GM21723 (cell line): Measurements from ENCODE around the gene CBX4.

Experiments
- ATAC-seq: cut with Tn5 transposase; IDR thresholded peaks from one replicate; pipeline ENCODE4 v1.9.1; 2021; ENCODE audit warnings: mild to moderate bottlenecking, moderate library complexity; ENCODE audit not compliant: unreplicated experiment

The CBX4 gene

GRCh38 chr17:79791735-79792161 is 47.5 kb downstream of the CBX4 start:
- ATAC-seq, result no peak

DNA sequence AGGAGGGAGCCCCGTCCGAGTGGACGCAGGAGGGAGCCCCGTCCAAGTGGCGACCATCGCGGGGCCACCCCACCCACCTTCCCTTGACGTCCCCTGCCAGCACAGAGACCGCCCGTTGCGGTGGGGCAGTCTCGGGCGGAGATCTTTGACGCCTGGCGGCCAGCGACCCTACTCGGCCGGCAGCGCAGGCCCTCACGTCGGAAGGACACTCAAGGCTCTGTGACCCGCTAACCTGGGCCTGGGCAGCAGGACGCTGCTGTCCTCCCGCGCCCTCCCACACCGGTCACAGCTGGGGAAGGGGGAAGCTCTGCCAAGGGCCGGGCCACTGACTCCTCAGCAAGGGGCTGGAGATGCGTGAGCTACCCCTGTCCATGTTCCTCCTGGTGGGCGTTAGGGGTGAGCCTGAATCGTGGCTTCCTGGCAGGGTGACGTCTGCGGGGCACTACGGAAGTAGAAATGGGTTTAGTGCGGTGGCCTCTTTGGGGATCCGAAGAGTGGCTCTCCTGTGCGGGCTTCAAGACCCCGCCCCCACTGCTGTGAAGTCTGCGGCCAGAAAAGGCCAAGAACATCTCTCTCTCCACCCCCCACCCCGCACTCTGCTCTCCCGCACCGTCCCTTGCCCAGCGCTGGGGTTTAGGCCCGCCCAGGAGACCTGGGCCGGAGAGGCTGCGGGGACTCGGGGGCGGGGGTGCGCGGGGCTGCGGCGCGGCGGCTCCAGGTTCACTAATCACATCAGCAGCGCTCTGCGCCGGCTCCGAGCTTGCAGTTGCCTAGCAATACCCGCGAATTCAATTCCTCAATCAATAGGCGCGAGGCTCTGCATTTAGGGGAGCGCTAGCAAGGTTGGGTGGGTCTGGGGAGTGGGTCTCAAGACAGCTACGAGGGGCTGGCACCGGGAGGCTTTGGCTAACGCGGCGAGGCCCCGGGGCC is 48.2 kb downstream of the CBX4 start:
- ATAC-seq, result no peak

- ATAC-seq, result no peak
These were observed 49.1 kb downstream of the CBX4 start for GRCh38 chr17:79789943-79790804.

DNA sequence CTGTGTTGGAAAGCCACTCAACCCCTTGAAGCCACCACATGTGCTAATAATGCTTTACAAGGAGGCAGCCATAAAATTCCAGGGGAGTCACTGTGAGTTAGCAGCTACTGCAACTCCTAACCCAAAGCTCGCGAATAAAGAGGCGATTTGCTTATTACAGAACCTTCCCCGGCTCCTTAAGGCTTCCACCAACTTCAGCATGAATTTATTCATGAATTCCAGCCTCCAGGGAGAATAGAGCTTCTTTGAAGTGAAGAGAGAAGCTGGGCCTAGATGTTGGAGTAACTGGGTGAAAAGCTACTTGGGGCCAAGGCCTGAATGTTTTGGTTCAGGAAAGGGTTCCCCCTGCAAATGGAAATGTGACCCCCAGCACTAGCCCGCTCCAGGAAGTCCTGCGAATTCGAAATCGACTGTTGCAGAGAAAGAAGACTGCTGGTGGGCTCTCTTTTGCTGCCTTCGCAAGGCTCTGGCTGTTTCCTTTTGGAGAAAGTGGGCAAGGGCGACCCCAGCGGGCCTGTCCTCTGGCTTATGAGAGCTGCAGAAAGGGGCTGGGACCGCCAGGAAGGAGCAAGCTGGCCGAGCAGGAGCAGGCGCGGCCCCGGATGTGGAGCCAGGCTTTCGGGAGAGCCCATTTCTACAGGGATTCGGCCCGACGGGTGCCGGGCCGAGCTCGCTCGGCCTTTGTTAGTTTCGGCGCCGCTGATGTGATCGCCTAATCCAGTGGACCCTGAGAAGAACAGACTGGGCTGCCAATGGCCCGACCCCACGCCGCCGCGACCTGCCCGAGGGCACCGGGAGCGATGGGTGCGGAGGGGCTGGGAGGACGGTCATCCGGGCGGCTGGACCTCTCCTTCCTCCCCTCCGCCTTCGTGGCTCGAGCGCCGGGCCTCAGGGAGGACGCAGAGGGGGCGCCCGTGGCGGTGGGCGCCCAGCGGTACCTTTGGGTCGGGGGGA is 50.0 kb downstream of the CBX4 start:
- no peak for ATAC-seq

- no peak for ATAC-seq
These were observed 50.8 kb downstream of the CBX4 start for GRCh38 chr17:79788455-79788854.

- no peak for ATAC-seq
These were observed 52.2 kb downstream of the CBX4 start for GRCh38 chr17:79786930-79787643.

DNA sequence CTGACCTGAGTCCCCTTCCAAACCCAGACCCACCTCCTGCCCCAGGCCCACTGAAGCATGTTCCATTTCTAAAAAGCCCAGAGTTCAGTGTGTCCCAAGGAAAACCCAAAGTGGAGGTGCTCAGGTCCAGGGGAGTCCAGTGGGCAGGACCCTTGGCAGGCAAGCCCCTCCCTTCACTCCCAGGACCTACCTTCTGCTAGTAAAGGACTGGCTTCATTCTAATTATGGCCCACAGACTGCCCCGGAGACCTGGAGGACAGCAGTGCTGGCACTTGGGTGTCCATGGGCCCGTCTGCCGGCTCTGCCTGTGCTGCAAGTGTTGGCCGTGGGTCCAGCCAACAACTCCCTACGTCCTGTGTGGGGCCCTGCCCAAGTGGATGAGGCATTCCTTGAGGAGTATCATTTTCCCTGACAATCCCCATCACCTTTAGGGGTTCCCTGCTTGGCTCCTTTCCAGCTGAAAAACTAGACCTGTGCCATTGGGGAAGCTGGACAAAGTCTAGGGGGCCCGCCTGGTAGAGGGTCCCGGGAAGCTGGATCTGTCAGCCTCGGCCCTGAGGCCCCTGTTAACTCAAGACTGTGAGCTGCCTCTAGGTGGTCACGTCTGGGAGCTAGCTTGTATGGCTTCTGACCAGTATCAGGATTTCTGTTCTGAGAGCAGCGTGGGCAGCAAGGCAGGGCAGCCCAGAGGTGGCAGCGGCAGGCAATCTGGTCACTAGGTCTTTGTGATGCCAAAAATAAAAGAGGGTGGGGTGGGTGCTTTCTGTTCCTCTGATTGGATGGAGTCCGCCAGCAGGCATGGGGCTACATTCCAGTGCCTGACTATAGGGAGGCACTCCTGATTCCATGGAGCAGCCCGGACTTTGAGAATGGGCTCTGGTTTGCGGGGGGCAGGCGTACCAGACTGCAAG is 53.1 kb downstream of the CBX4 start:
- ATAC-seq, result no peak

DNA sequence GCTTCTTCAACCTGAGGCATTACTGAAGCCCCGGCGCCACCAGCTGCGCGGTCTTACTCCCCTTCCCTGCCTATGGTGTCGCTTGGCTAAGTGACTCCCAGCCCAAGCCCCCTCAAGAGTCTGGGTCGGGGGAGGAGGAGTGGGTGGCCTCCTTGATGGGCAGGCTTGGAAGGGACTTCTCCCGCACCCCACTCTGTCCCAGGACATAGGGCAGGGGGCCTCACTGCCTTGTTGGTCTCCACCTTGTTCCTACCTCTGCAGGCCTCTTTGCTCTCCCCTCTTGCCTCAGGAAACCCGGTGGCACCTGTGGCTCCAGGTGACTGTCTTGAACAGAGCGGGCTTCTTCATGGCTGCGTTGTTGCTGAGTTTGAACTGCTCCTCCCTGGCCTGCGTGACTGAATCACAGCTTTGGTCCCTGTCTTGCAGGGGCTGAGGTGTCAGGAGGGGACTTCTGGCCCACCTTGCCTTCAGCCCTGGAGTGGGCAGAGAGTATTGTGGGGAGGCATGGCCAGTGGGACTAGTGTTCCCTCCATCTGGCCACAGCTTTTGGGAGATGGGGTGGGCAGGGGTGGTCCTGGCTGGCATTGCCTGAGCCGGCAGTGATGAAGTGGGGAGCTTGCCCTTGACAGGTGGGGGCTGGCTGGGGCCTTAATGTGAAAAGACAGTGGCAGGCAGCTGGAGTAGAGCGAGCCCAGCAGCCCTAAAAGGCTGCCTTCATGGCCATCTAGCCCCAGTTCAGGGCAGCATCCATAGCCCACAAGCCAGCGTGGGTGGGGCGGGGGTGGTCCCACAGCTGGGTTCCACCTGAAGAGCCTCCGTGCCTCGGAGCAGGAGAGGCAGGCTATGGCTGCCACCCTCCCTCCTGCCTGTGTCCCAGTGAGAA is 54.0 kb downstream of the CBX4 start:
- ATAC-seq, result no peak

GRCh38 chr17:79784353-79785016 is 54.8 kb downstream of the CBX4 start:
- ATAC-seq, result no peak

DNA sequence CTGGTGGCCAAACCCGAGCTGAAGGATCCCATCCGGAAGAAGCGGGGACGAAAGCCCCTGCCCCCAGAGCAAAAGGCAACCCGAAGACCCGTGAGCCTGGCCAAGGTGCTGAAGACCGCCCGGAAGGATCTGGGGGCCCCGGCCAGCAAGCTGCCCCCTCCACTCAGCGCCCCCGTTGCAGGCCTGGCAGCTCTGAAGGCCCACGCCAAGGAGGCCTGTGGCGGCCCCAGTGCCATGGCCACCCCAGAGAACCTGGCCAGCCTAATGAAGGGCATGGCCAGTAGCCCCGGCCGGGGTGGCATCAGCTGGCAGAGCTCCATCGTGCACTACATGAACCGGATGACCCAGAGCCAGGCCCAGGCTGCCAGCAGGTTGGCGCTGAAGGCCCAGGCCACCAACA is 55.3 kb downstream of the CBX4 start:
- no peak for ATAC-seq
